Fibroblast of the aortic adventitia (primary cell): ENCODE results near the gene ABHD14A. TPM values are rescaled to one million over a fixed set of nuclear protein-coding genes. Genes with fewer than 3 reads are reported as not detected.

Experiments used
- DNase-seq: peaks from one replicate; pipeline ENCODE4 v3.0.0-alpha.2; 2010; ENCODE audit warnings: low read depth
- H3K4me3 ChIP-seq: 2 replicates; pipeline ENCODE4 v1.5.1; 2011; ENCODE audit warnings: low read depth, mild to moderate bottlenecking, control low read depth, low read length, moderate library complexity
- CTCF ChIP-seq: IDR thresholded peaks from 2 replicates; pipeline ENCODE4 v1.5.1; 2011; ENCODE audit warnings: mild to moderate bottlenecking, low read length, control low read depth, inconsistent platforms; ENCODE audit not compliant: insufficient read depth
- total RNA-seq: library from RNA; depleted of rRNA; stranded (reverse); fragments of >200 nt; gene quantifications from 2 replicates; pipeline ENCODE4 v1.2.3, GENCODE V29; 2012; ENCODE audit warnings: low replicate concordance

Gene ABHD14A
- total RNA-seq, 1 donor: 13.8 TPM

GRCh38 chr3:51941798-51942602 is 32.9 kb upstream of the ABHD14A start, which contains the start of the genes PARP3 and RRP9:
TSS of gene PARP3 (plus strand) at chr3:51942363. CDS start at chr3:51943356, 993 bp downstream.
TSS of gene RRP9 (minus strand) at chr3:51941904. CDS start at chr3:51941867, 37 bp downstream.
- peak; percentile 98 for TF ChIP-seq CTCF
- peak; percentile 100 for DNase-seq
- peak within 1 kb of the TSS; percentile 89 for H3K4me3 ChIP-seq

GRCh38 chr3:51942603-51943450 is 32.0 kb upstream of the ABHD14A start:
- TF ChIP-seq CTCF: no peak
- peak; percentile 59 for DNase-seq
- H3K4me3 ChIP-seq: peak overlapping the region; percentile 69

- no peak for DNase-seq
- TF ChIP-seq CTCF: no peak
- H3K4me3 ChIP-seq: no peak overlapping the region
Observed at GRCh38 chr3:51943451-51944391, 31.1 kb upstream of the ABHD14A start.

- no peak for DNase-seq
- TF ChIP-seq CTCF: no peak
Observed at GRCh38 chr3:51944451-51945021, 30.3 kb upstream of the ABHD14A start.

GRCh38 chr3:51945031-51945840 is 29.6 kb upstream of the ABHD14A start:
- no peak overlapping the region for H3K4me3 ChIP-seq
- no peak for DNase-seq
- no peak for TF ChIP-seq CTCF

More at GRCh38 chr3:51944451-51945021, 30.3 kb upstream of the ABHD14A start:
- H3K4me3 ChIP-seq: no peak overlapping the region
